DMS53 treated with DMSO at 0.1 percent for 48 hours (cell line): Measurements from ENCODE around the gene HABP2.

Experiments used
- DNase-seq: peaks from one replicate; lab custom pipeline; 2025; ENCODE audit not compliant: unreplicated experiment; lab: John Stamatoyannopoulos, UW

Gene HABP2

DNA sequence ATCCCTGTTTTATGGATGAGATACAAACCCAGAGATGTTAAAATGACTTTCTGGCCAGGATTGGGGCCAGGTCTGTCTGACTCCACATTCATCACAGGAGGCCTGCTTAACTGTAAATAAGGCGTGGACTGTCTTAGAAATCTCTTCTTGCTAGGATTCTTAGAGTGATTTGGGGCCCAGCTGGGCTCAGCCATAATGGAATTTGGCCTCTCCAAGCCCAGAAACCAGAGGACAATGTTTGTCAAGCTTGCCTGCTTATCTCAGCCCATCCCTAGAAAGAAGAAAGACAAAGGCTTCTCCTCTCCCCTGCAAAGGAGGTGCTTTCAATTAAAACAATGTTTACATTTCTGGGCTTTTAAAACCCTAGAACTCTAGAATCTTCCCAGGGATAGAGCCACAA, 2.9 kb downstream of the HABP2 start:
- no peak for DNase-seq

DNA sequence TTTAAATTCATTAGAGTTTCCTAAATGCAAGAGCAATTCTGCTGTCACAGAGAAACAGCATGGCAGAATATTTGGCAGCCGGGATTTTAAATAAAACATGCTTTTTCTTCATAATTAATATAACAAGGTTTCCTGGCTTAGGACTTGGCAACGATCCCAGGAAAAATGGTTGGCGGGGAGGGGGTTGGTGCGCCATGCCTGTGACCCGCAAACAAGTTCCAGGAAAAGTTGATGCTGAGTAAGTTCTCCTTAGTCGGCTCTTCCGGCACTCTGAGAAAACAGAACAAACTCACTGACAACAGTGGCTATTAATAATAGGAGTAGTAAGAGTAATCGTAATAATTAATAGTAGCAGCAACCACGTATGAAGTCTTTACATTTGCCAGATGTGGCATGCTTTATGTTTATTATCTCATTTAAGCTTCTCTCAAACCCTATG, 4.6 kb downstream of the HABP2 start:
- DNase-seq: no peak

DNA sequence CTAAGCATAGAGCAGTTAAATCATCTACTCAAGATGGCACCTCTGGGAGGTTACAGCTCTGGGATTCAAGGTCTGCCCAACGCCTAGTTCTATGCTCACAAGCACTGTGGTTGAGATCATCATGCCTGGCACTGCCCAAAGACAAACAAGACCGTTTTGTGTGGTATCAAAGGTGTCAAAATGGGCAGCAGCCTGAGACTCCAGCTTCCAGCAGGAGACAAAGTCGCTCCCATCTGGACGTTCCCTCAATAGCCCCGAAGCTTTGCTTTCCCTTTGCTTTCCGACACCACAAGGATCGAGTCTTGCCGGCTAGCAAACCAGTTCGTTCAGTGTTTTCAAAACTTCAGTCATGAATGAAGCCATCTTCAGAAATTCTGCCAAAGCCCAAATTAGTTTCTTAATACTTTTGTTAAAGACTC, 5.1 kb downstream of the HABP2 start:
- no peak for DNase-seq

DNA sequence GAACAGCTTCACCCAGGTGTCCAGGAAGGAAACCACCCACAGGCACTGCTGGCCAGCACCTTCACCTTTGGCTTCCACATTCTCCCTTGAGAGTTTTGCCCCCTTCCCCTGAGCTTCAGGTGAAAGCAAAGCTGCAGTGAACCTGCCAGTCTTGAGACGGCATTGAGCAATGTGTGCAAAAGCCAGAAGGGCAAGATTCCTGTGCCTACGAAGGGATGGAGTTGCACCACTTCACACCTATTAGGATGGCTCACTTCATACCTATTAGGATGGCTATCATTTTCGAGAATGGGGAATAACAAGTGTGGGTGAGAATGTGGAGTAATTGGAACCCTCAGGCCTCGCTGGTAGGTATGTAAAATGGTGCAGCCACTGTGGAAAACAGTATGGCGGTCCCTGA, 7.2 kb downstream of the HABP2 start:
- DNase-seq: no peak

DNA sequence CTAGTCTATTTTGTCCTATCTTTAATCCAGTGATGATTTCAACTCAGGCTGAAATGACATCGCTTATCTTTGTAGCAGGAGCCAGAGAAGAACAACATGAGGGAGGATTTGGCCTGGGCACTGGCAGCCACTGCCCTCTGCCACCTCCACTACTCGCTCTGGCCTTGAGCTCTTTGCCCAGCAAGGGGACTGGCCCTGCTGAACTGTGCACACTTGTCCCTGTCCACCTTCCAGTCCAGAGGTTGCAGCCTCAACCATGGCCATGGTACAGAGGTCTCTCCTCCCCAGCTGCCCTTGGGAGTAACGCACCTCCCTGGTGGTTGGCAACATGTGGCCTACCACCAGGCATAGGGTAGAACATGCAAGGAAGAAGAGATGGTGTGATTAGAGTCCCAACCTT, 8.4 kb downstream of the HABP2 start:
- no peak for DNase-seq

DNA sequence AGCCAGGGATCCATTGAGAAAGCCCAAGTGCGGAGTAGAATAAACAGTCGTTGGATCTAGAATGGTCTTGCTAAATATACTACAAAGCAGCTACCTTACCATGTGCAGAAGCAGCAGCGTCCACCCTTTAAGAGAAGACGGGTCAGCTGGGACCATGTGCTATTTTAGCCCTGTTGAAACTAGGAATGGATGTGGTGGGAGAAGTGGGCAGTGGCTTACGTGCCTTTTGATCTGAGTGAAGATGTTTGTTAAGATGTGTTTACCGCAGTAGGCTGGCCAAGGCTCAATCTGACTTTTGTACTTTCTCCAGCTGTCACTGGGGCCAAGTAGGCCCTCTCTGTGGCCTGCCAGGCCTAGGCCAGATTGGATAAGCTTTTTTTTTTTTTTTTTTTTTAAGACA, 9.2 kb downstream of the HABP2 start:
- no peak for DNase-seq

DNA sequence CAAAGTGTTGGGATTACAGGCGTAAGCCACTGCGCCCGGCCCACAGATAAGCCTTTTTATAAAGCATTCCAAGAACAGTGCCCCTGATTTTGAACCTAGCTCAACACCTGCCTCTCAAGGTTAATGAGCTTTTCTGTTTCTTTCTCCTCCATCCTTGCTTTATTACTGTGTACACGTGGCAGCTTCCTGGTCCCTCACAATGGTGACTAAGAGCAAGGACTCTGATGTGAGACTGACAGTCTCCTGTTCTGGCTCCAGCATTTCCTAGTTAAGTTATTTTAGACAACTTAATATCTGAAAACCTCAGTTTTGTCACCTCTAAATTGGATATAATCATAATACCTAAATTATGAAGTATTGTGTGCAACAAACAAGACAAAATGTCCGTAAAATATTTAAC, 9.9 kb downstream of the HABP2 start:
- DNase-seq: no peak

DNA sequence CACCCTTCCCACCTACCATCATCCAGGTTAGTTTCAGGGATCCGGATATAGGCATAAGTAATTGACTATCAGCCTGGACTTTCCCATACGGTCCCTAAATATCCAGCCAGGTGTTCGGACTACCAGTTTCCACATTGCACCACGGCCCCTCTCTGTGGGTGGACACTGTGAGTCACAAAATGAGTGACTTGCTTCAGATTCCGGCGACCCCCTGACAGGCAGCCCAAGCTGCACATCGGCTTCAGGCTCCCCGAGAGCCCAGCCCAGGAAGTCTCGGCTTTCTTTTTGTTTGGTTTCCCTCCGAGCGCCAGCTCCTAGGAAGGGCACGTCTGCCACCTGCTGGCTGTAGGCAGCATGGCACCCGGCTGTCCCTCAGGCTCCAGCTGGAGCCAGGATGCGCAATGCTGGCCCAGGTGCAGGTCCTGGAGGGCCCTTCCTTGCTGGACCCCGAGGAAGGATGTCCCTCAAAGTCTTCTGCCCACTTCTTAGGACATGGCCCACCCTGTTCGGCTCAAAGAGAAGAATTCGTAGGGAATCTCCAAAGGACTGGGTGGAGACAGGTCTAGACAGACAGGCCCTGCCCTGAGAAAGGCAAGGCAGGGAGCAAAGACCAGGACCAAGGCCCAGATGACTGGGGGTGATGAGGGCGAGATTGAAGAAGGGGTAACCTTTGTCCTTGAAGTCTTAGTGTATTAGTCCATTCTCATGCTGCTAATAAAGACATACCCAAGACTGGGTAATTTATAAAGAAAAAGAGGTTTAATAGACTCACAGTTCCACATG, 10.6 kb downstream of the HABP2 start:
- peak; percentile 62 for DNase-seq

DNA sequence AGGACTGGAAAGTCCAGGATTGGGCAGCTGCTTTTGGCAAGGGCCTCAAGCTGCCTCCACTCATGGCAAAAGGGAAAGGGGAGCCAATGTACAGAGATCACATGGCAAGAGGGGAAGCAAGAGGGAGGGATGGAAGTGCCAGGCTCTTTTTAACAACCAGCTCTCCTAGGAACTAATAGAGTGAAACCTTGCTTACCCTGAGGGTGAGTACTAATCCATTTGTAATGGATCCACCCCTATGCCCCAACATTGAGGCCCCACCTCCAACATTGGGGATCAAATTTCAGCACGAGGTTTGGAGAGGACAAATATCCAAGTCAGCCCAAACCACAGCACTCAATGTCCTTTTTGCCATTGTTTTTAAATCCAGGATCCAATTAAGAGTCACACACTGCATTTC, 12.5 kb downstream of the HABP2 start:
- DNase-seq: no peak

DNA sequence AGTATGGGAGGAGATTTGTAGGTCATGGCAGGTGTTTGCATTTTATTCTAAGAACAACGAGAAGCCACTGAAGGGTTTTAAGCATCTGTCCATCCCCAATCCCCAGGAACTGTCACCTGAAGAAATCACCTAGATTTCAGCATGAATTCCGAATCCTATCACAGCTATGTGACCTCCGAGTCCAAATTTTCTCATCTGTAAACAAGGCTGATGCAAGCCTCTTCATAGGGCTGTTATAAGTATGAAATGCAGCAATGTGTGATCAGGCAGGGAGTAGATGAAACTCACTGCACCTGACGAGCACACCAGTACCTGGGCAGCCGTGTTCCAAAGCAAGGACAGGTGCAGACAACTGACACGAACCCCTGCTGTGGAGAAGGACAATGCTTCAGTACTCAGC, 14.0 kb downstream of the HABP2 start:
- DNase-seq: peak; percentile 16

DNA sequence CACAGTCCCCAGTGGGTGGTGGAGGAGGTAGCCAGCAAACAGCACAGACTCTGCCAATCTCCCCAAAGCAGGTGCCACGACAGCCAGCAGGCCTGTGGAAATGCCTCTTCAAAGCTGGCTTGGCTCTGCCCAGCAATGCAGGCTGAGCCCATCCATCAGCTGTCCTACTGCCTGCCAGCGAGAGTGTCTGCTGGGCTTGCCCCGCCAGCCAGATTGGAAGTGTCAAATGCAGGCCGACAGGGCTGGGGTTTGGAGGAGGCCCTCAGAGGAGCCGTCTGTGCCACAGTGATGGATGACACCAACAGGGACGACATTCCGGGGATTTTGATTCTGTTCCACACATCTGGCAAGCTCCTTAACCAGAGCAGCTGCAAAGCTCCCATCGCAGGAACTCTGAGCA, 16.7 kb downstream of the HABP2 start:
- no peak for DNase-seq

DNA sequence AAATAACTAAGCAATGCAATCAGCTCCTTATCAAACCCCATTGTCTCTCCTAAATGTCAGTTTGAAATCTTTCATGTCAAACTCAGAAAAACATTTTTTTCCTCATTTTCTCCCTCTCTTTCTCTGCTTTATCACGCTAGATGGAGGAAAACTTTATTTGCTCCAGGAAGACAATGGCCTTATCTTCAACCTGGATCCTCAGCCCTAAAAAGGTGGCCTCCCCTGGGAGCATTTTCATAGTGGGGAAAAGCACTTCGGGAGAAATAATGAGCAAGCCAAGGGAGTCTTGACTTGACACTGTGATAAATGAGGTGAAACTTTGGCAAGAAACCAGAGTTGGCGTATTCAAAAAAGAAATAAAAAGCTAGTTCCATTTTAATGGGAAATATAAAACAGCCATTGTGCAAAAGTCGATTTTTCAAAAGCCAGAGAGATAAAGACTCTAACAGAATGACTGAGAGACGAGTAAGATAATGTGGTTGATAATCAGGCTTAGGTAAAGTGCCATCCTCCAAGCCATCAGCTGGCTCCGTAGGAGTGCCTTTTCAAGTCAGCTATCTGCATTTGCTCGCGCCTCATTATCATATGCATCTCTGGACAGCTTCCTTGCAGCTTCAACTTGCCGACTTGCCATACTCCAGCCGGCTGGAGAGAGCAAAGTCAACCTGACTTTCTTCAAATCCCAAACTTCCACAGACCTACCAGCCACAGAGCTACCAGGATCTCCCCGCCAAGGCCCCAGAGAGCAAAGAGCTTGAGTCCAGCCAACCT, 19.9 kb downstream of the HABP2 start:
- DNase-seq: no peak

DNA sequence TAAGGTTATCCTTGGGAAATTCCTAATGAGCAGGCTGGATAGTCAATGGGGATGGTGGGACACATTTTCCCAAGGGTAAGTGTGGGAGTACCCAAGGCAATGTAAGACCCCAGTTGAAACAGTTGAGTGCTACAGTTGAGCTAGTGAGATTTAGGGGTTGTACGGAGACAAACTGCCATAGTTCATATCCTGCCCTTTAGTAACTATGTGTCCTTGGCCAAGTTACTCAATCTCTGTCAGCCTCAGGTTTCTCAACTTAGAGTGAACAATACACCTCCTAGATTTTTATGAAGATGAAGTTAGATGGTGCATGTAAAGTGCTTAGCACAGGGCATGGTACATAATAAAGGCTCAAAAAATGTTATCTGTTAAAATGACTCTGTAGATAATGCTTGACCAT, 20.5 kb downstream of the HABP2 start:
- DNase-seq: no peak

DNA sequence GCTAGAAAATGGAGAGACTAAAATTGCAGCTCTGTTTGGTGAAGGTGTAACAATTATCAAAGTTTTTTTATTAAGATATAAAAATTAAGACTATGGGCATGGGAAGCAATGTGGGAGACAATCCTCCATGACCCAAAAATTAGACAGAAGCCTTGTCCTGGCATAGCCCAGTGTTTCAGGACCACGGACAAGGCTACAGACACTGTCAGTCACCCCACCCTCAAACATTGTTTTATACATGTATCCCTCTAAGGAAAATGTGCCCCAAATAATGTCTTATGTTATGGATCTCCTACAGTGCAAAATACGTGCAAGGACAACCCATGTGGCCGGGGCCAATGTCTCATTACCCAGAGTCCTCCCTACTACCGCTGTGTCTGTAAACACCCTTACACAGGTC, 24.0 kb downstream of the HABP2 start:
- DNase-seq: no peak

DNA sequence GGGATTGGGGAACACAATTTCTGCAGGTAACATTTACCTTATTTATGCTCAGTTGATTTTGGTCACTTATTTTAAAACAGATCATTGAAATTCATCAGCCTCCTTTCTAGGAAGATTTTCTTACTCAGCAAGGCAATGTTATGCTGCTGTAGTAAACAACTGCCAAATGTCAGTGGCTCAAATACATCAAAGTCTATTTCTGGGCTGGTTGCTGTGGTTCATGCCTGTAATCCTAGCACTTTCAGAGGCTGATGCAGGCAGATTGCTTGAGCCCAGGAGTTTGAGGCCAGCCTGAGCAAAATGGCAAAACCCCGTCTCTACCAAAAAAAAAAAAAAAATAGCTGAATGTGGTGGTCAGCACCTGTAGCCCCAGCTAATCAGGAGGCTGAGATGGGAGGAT, 25.9 kb downstream of the HABP2 start:
- DNase-seq: no peak

DNA sequence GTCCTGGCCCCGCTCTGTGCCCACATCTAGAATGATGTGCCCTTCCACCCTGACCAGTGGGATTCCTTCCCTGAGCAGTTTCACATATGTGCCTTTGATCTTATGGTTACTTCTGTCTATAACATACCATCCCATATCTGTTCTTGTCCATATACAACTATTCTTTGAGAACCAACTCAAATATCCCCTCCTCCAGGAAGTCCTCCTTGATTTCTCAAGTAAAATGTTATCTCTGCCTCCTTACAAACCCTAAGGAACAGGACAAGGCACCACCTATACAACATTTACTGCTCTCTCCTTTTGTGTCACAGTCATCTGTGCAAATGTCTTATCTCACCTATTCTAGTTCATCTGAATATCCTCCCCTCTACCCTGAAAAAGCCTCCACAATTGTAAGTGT, 28.2 kb downstream of the HABP2 start:
- DNase-seq: no peak

DNA sequence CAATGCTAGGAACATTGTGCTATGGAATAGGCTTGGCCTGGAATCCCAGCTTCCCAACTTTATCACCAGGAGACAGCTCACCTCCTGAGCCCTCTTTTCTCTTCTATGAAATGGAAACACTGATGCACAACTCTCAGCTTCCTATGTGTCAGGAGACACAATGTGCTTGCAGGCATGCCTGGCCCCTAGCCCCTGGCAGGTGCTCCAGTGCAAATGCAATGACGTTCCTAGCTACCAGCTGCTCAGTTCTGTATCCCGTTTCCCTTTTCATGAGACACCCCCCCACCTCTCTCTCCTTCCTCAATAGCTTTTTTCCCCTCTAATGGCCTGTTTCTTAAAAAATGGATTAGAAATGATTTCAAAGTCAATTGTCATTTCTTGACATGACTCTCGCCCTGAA, 30.7 kb downstream of the HABP2 start:
- DNase-seq: no peak

DNA sequence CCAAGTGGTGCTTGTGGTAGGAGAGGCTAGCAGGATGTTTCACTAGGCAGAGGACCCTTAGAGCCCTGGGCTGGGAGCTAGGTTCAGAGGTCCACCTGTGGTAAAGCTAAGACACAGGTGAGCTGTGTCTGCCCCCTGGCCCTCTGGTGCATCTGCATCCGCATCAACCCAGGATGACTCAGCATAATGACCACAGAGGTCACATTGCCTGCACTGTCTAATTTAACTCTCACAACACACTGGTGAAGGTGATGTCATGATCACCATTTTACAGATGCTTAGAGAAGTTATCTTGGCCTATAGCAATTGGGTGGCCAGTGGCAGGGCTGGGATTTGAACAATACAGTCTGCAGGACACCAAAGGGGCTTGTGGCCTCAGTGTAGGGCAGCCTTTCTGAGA, 33.1 kb downstream of the HABP2 start:
- peak; percentile 26 for DNase-seq

DNA sequence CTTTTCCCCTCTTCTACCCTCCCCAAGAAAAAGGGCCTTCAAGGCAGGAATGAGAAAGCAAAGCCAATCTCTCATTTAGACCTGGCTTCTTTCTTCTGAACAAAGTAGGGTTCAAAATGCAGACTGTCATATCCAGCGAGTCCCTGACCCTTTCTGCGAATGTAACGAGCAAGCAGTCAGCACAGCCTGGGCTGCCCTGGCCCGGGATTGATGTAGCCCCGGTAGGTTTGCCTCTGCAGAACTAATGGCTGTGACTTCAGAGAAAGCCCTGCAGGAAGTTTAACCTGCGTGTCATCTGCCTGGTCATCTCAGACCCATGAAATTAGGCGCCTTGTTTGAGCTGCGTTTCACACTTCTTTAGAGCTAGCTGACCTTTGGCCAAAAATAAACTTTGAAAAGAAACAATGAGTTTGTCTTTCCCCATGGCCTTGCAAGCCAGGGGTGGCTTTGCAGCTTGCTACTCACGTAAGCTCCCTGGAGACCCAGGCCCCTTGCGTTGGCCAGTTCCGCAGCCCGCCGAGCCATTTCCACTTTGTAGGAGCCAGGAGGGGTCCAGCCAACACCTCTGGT, 36.4 kb downstream of the HABP2 start:
- DNase-seq: no peak

DNA sequence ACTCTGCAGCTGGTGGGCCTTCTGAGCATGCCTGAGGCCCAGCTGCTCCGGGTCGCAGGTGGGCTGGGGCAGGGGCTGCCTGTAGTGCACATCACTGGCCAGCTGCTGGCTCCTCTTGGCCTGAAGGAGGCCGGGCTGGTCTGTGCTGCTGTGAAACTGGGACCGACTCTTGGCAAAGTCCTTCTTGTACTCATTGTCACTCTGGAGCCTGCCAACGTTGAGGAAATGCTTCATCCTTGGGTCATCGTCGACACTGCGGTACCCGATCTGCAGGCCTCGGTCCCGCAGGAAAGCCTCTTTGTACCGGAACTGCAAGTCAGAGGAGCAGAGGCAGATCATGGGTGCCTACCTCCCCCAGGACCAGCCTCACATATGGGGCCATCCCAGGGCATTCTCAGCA, 37.7 kb downstream of the HABP2 start:
- DNase-seq: no peak

DNA sequence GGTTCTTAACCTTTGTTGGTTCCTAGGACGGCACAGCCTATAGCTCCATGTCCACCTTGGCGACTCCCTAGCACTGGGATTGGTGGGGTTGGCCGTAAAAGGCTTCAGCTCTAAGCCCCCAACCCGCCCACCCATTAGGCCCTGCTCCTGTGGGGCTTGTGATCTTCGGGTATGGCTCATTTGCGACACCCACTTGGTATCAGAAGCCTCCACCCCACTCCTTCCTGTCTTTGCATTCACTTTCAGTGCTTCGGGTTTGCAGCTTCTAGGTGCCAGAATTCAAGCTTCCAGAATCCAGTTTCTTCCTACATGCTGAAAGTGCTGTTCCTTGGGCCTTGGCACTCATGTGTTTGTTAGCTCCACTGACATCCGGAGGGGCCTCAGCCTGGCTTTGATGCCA, 39.5 kb downstream of the HABP2 start:
- DNase-seq: no peak

DNA sequence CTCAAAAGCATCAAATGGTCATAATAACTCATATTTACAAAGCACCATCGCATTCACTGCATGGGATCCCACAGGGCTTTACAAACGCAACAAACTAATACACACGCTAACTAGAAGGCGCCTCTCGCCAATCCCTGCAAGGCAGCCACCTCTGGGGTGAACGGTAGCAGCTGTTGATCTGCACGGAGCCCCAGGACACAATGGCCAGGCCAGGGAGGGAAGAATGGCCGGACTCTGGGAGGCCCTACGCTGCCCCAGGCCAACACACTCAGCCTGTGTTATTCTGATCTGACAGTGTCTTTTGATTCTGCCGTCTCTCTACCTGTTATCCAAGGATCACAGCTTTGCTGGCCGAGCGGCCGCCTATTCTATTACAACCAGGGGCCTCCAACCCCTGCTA, 41.8 kb downstream of the HABP2 start:
- no peak for DNase-seq
